ENCODE measurements around the gene RPS21. TPM values are rescaled to one million over a fixed set of nuclear protein-coding genes. Genes with fewer than 3 reads are reported as not detected.

Gene RPS21
- total and polyA plus RNA-seq, 2 of the 13 experiments (the other 11 are each of a cell fraction or from before 2014, with no cell fraction given): 2,647 to 11,063 TPM

- TF ChIP-seq ZFP36L2 (CRISPR knock-in tag; IDR thresholded peaks at IDR 0.05) (no peak), HMG20A (CRISPR knock-in tag; IDR thresholded peaks at IDR 0.05; ENCODE audit: borderline replicate concordance) (no peak), ZNF784 (CRISPR knock-in tag; IDR thresholded peaks at IDR 0.05; ENCODE audit: borderline replicate concordance) (no peak), ZNF577 (CRISPR knock-in tag; IDR thresholded peaks at IDR 0.05; ENCODE audit: borderline replicate concordance, low read depth) (no peak), ZNF678 (CRISPR knock-in tag; IDR thresholded peaks at IDR 0.05) (peak; percentile 81), MED8 (CRISPR knock-in tag; IDR thresholded peaks at IDR 0.05; ENCODE audit: insufficient replicate concordance) (peak; percentile 77), ZBTB40 (IDR thresholded peaks at IDR 0.05) (no peak), ZBTB40 (CRISPR knock-in tag; IDR thresholded peaks at IDR 0.05) (peak; percentile 72), ZNF598 (CRISPR knock-in tag; IDR thresholded peaks at IDR 0.05; ENCODE audit: borderline replicate concordance) (peak; percentile 90; the same call in 1 of the 2 replicates)
- TF ChIP-seq, protein P1, sequence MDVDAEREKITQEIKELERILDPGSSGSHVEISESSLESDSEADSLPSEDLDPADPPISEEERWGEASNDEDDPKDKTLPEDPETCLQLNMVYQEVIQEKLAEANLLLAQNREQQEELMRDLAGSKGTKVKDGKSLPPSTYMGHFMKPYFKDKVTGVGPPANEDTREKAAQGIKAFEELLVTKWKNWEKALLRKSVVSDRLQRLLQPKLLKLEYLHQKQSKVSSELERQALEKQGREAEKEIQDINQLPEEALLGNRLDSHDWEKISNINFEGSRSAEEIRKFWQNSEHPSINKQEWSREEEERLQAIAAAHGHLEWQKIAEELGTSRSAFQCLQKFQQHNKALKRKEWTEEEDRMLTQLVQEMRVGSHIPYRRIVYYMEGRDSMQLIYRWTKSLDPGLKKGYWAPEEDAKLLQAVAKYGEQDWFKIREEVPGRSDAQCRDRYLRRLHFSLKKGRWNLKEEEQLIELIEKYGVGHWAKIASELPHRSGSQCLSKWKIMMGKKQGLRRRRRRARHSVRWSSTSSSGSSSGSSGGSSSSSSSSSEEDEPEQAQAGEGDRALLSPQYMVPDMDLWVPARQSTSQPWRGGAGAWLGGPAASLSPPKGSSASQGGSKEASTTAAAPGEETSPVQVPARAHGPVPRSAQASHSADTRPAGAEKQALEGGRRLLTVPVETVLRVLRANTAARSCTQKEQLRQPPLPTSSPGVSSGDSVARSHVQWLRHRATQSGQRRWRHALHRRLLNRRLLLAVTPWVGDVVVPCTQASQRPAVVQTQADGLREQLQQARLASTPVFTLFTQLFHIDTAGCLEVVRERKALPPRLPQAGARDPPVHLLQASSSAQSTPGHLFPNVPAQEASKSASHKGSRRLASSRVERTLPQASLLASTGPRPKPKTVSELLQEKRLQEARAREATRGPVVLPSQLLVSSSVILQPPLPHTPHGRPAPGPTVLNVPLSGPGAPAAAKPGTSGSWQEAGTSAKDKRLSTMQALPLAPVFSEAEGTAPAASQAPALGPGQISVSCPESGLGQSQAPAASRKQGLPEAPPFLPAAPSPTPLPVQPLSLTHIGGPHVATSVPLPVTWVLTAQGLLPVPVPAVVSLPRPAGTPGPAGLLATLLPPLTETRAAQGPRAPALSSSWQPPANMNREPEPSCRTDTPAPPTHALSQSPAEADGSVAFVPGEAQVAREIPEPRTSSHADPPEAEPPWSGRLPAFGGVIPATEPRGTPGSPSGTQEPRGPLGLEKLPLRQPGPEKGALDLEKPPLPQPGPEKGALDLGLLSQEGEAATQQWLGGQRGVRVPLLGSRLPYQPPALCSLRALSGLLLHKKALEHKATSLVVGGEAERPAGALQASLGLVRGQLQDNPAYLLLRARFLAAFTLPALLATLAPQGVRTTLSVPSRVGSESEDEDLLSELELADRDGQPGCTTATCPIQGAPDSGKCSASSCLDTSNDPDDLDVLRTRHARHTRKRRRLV (CRISPR knock-in tag; IDR thresholded peaks at IDR 0.05): peak; percentile 98
- TF ChIP-seq, protein P2, sequence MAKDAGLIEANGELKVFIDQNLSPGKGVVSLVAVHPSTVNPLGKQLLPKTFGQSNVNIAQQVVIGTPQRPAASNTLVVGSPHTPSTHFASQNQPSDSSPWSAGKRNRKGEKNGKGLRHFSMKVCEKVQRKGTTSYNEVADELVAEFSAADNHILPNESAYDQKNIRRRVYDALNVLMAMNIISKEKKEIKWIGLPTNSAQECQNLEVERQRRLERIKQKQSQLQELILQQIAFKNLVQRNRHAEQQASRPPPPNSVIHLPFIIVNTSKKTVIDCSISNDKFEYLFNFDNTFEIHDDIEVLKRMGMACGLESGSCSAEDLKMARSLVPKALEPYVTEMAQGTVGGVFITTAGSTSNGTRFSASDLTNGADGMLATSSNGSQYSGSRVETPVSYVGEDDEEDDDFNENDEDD (CRISPR knock-in tag; IDR thresholded peaks at IDR 0.05; ENCODE audit: borderline replicate concordance): peak; percentile 97
These were observed 20.5 kb downstream of the RPS21 start, which contains the start of gene CABLES2 (continued) for GRCh38 chr20:62407221-62407992.

All from HepG2 (cell line).